DMS 273 (cell line): ENCODE data around the gene PASK.

Experiments
- DNase-seq: peaks from one replicate; lab custom pipeline; 2025; ENCODE audit not compliant: unreplicated experiment; lab: John Stamatoyannopoulos, UW

The PASK gene

GRCh38 chr2:241068942-241069810 lies 80.1 kb downstream of the PASK start:
- no peak for DNase-seq

GRCh38 chr2:241068136-241068941 lies 80.9 kb downstream of the PASK start:
- no peak for DNase-seq

- DNase-seq = no peak
Observed at GRCh38 chr2:241067501-241068135, 81.7 kb downstream of the PASK start.

GRCh38 chr2:241066893-241067341 lies 82.4 kb downstream of the PASK start:
- peak; percentile 19 for DNase-seq

- DNase-seq = no peak
Observed at GRCh38 chr2:241066171-241066892, 82.9 kb downstream of the PASK start.

- no peak for DNase-seq
Observed at GRCh38 chr2:241065355-241065803, 83.9 kb downstream of the PASK start.

- no peak for DNase-seq
Observed at GRCh38 chr2:241064802-241065354, 84.4 kb downstream of the PASK start.

GRCh38 chr2:241064008-241064801 lies 85.1 kb downstream of the PASK start:
- no peak for DNase-seq

- DNase-seq = no peak
Observed at GRCh38 chr2:241063587-241063986, 85.7 kb downstream of the PASK start.

GRCh38 chr2:241063093-241063551 lies 86.2 kb downstream of the PASK start:
- no peak for DNase-seq

GRCh38 chr2:241062389-241063092 lies 86.7 kb downstream of the PASK start:
- no peak for DNase-seq

GRCh38 chr2:241061275-241061674 lies 88.0 kb downstream of the PASK start:
- no peak for DNase-seq
